Activated naive CD4-positive, alpha-beta T cell treated with anti-CD3 and anti-CD28 coated beads, Interleukin-2, amount 10 ng/mL, durations not matched to agents 7 days and 5 days (primary cell): ENCODE data around the gene GIT1.

Source experiments
- CTCF ChIA-PET: fragments of 350-600 bp; sonication (Branson Sonifier 250); formaldehyde crosslinking; loops from one replicate; lab custom pipeline; 2021; ENCODE audit warnings: antibody characterized with exemption; lab: Charles Lee
- DNase-seq: peaks from one replicate; pipeline ENCODE4 v3.0.0-alpha.2; 2020
- H3K27ac Mint-ChIP-seq: one replicate; pipeline ENCODE4 v1.8.0; 2021; ENCODE audit warnings: mild to moderate bottlenecking, moderate library complexity, mixed read lengths
- H3K27me3 Mint-ChIP-seq: one replicate; pipeline ENCODE4 v1.8.0; 2021; ENCODE audit warnings: mild to moderate bottlenecking, mixed read lengths
- H3K36me3 Mint-ChIP-seq: one replicate; pipeline ENCODE4 v1.8.0; 2021; ENCODE audit warnings: mixed read lengths
- H3K4me1 Mint-ChIP-seq: one replicate; pipeline ENCODE4 v1.8.0; 2021; ENCODE audit warnings: mixed read lengths
- H3K4me3 Mint-ChIP-seq: one replicate; pipeline ENCODE4 v1.8.0; 2021; ENCODE audit warnings: mild to moderate bottlenecking, moderate library complexity, mixed read lengths
- H3K9me3 Mint-ChIP-seq: one replicate; pipeline ENCODE4 v1.8.0; 2021; ENCODE audit warnings: mixed read lengths

GIT1 gene

GRCh38 chr17:29585080-29585751 lies 4.2 kb downstream of the GIT1 start:
- CTCF ChIA-PET, result interaction anchor here (1.7 to 2.5 kb wide), 3 partner anchors 9 to 32 kb away, joined by 5 to 14 read pairs (median 7); no protein-coding TSS in a partner anchor
- peaks cover 60% of the 10 kb centered on the region for H3K4me1 Mint-ChIP-seq
- H3K27me3 Mint-ChIP-seq, result no peaks in the 10 kb centered on the region
- peaks cover 25% of the 10 kb centered on the region for H3K36me3 Mint-ChIP-seq
- H3K27ac Mint-ChIP-seq, result peak overlapping the region; percentile 84
- H3K4me3 Mint-ChIP-seq, result peak overlapping the region; percentile 60
- DNase-seq, result peak; percentile 57
- no peaks in the 10 kb centered on the region for H3K9me3 Mint-ChIP-seq

- Mint-ChIP-seq H3K4me1 (peaks cover 60% of the 10 kb centered on the region), H3K9me3 (no peaks in the 10 kb centered on the region), H3K27ac (peak overlapping the region; percentile 84), H3K4me3 (peak overlapping the region; percentile 60), H3K36me3 (peaks cover 30% of the 10 kb centered on the region), H3K27me3 (no peaks in the 10 kb centered on the region)
- CTCF ChIA-PET, result interaction anchor here (1.3 to 2.5 kb wide), 3 partner anchors 8 to 33 kb away, joined by 4 to 14 read pairs (median 5); no protein-coding TSS in a partner anchor
- no peak for DNase-seq
Measured at GRCh38 chr17:29584452-29585079, 4.9 kb downstream of the GIT1 start.

GRCh38 chr17:29583324-29584248 lies 5.9 kb downstream of the GIT1 start:
- CTCF ChIA-PET, result interaction anchor here (1.1 to 3.3 kb wide), 6 partner anchors 8 to 34 kb away, joined by 3 to 14 read pairs (median 5); partner anchors contain the start of genes ABHD15 and TP53I13
- Mint-ChIP-seq H3K36me3 (peaks cover 36% of the 10 kb centered on the region), H3K4me3 (no peak overlapping the region), H3K4me1 (peaks cover 60% of the 10 kb centered on the region), H3K9me3 (no peaks in the 10 kb centered on the region), H3K27me3 (no peaks in the 10 kb centered on the region), H3K27ac (peak overlapping the region; percentile 84)
- no peak for DNase-seq

- Mint-ChIP-seq H3K4me1 (peaks cover 55% of the 10 kb centered on the region), H3K4me3 (no peak overlapping the region), H3K36me3 (peaks cover 41% of the 10 kb centered on the region), H3K27me3 (no peaks in the 10 kb centered on the region), H3K9me3 (no peaks in the 10 kb centered on the region), H3K27ac (peak overlapping the region; percentile 19)
- CTCF ChIA-PET, result interaction anchor here (1.1 to 5.0 kb wide), 4 partner anchors 10 to 35 kb away, joined by 3 to 48 read pairs (median 9); partner anchors contain the start of genes ABHD15, ANKRD13B and TP53I13
- no peak for DNase-seq
Measured at GRCh38 chr17:29582772-29583171, 6.7 kb downstream of the GIT1 start.

GRCh38 chr17:29582254-29582765 lies 7.1 kb downstream of the GIT1 start:
- Mint-ChIP-seq H3K27me3 (no peaks in the 10 kb centered on the region), H3K27ac (no peak overlapping the region), H3K4me1 (peaks cover 51% of the 10 kb centered on the region), H3K9me3 (no peaks in the 10 kb centered on the region), H3K4me3 (no peak overlapping the region), H3K36me3 (peaks cover 44% of the 10 kb centered on the region)
- CTCF ChIA-PET, result interaction anchor here (0.6 to 5.0 kb wide), 4 partner anchors 10 to 87 kb away, joined by 3 to 48 read pairs (median 8); partner anchors contain the start of gene ANKRD13B
- no peak for DNase-seq

GRCh38 chr17:29581583-29582253 lies 7.7 kb downstream of the GIT1 start:
- Mint-ChIP-seq H3K9me3 (no peaks in the 10 kb centered on the region), H3K4me1 (peaks cover 45% of the 10 kb centered on the region), H3K27me3 (no peaks in the 10 kb centered on the region), H3K36me3 (peaks cover 44% of the 10 kb centered on the region), H3K27ac (no peak overlapping the region), H3K4me3 (no peak overlapping the region)
- CTCF ChIA-PET, result interaction anchor here (0.6 to 5.0 kb wide), 7 partner anchors 10 to 297 kb away, joined by 3 to 48 read pairs (median 6); partner anchors contain the start of gene ANKRD13B
- DNase-seq, result no peak

GRCh38 chr17:29579866-29580771 lies 9.3 kb downstream of the GIT1 start:
- CTCF ChIA-PET, result interaction anchor here (0.6 to 5.0 kb wide), 11 partner anchors 8 to 471 kb away, joined by 3 to 48 read pairs (median 6); partner anchors contain the start of gene ANKRD13B
- H3K36me3 Mint-ChIP-seq, result peaks cover 50% of the 10 kb centered on the region
- DNase-seq, result peak; percentile 93
- peak overlapping the region; percentile 72 for H3K27ac Mint-ChIP-seq
- H3K4me3 Mint-ChIP-seq, result no peak overlapping the region
- H3K27me3 Mint-ChIP-seq, result no peaks in the 10 kb centered on the region
- peaks cover 29% of the 10 kb centered on the region for H3K4me1 Mint-ChIP-seq
- no peaks in the 10 kb centered on the region for H3K9me3 Mint-ChIP-seq

GRCh38 chr17:29578626-29579485 lies 10.6 kb downstream of the GIT1 start:
- peaks cover 16% of the 10 kb centered on the region for H3K4me1 Mint-ChIP-seq
- peaks cover 55% of the 10 kb centered on the region for H3K36me3 Mint-ChIP-seq
- H3K4me3 Mint-ChIP-seq, result no peak overlapping the region
- DNase-seq, result peak; percentile 13
- no peaks in the 10 kb centered on the region for H3K27me3 Mint-ChIP-seq
- H3K9me3 Mint-ChIP-seq, result no peaks in the 10 kb centered on the region
- H3K27ac Mint-ChIP-seq, result no peak overlapping the region
- CTCF ChIA-PET, result interaction anchor here (1.5 to 5.0 kb wide), 4 partner anchors 9 to 209 kb away, joined by 4 to 48 read pairs (median 11); partner anchors contain the start of gene ANKRD13B

GRCh38 chr17:29577385-29578211 lies 11.8 kb downstream of the GIT1 start:
- H3K27me3 Mint-ChIP-seq, result no peaks in the 10 kb centered on the region
- H3K36me3 Mint-ChIP-seq, result peaks cover 51% of the 10 kb centered on the region
- no peak overlapping the region for H3K27ac Mint-ChIP-seq
- CTCF ChIA-PET, result interaction anchor here (1.5 to 2.4 kb wide), 3 partner anchors 14 to 40 kb away, joined by 4 to 16 read pairs (median 5); no protein-coding TSS in a partner anchor
- no peak overlapping the region for H3K4me3 Mint-ChIP-seq
- H3K4me1 Mint-ChIP-seq, result peaks cover 11% of the 10 kb centered on the region
- no peaks in the 10 kb centered on the region for H3K9me3 Mint-ChIP-seq
- DNase-seq, result no peak

- Mint-ChIP-seq H3K36me3 (peaks cover 45% of the 10 kb centered on the region), H3K4me1 (peaks cover 9% of the 10 kb centered on the region), H3K27me3 (no peaks in the 10 kb centered on the region), H3K4me3 (no peak overlapping the region), H3K9me3 (no peaks in the 10 kb centered on the region), H3K27ac (no peak overlapping the region)
- DNase-seq, result no peak
- CTCF ChIA-PET, result interaction anchor here (1.3 to 1.5 kb wide), 4 partner anchors 8 to 40 kb away, joined by 4 to 5 read pairs (median 4); no protein-coding TSS in a partner anchor
Measured at GRCh38 chr17:29577001-29577370, 12.5 kb downstream of the GIT1 start.
